Fibroblast of skin of left quadriceps (primary cell): ENCODE results near the gene ADCY3.

Experiments used
- DNase-seq, 2 experiments: peaks; one replicate each; pipeline ENCODE4 v3.0.0-alpha.2; 2013; ENCODE audit warnings: low read depth in 2 of 2

Gene ADCY3

DNA sequence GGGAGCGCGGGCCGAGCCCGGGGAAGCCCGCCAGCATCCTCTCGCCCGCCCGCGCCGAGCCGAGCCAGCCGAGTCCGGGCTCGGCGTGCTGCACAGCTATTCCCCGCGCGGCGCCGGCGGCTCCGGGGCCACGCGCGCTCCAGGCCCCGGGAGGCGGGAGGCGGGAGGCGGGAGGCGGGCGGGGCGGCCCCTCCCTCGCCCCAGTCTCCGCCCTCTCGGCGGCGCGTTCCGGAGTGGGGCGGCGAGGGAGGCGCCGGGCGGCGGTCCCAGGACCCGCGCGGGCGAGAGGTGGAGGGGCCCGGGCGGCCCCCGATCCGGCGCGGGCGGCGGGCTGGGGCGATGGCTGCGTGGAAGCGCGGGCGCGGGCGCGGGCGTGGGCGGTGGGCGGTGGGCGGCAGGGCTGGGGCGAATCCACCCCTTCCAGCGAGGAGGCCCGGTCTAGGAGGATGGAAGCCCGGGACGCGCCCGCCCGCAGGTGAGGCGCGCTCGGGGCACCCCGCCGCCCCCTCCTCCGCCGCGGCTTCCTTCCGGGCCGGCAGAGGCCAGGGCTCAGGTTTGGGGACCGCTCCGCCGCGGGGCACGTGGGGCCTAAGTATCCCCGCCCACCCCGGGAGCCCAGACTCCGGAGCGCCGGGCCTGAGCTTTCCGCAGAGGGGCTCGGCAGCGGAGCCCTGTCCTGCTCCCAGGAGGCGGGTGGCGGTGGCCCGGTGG lies at the start of gene ADCY3:
Gene ADCY3 (minus strand): TSS at position 140 of the 711 bp plus-strand sequence. CDS start 1,250 bp downstream, outside the sequence.
- DNase-seq = no peak

DNA sequence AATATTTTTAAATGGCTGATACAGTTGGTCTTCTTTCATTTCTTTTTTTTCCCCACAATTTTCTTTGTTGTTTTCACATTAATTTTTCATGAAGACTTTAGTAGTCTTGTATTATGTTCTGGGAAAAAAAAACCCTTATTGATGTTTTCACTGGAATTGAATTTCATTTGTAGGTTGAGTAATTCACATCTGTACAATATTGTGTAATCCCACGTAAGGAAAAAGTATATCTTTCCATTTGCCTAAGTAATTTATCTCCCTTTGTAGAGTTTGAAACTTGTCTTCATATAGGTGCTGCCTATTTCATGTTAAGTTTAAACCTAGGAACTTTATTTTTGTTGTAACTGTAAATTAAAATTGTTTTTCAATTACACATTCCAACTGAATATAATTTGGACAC lies 49.7 kb upstream of the ADCY3 start:
- no peak for DNase-seq

DNA sequence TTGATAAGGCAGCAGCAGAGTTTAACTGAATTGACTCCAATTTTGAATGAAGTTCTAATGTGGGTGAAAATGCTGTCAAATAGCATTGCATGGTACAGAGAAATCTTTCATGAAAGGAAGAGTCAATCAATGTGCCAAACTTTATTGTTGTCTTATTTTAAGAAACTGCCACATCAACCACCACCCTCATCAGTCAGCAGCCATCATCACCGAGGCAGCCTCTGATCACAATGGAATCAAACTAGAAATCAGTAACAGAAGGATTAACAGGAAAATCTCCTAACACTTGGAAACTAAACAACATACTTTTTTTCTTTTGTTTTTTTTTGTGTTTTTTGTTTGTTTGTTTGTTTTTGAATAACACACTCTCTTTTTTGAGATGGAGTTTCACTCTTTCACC lies 41.9 kb upstream of the ADCY3 start:
- DNase-seq = no peak

DNA sequence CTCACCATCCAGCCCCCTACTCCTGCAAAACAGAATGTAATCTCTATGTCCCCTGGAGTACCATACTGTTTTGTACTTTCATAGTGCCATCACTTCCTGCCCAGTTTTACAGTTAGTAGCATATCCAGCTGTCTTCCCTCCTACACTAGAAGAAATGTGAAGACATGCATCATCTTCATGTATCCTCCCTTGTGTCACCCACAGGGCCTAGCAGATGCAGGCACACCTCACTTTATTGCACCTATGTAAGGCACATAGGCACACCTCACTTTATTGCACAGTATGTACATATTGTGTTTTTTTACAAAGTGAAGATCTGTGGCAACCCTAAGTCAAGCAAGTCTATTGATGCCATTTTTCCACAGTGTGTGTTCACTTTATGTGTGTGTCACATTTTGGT lies 39.7 kb upstream of the ADCY3 start:
- DNase-seq = no peak

DNA sequence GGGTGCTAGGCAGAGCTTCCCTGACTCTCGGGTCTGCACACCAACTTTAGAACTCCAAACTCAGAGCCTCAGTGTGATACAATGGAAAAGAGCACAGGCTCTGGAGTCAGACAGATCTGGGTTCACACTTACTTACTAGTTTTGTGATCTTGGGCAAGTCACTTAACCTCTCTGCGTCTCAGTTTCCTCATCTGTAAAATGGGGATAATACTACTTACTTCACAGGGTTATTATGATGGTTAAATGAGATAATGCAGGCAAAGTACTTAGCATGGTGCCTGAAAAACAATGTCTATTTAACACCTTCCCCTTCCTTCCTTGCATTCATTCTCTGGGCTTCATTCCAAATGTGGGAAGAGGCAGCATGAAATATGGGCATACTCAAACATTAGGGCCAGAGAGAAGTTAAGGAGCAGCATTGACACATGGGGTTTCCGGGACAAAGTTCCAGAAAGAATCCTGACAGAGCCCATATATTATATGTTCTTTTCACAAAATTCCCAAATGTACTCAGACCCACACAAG lies 38.4 kb upstream of the ADCY3 start:
- DNase-seq = no peak

DNA sequence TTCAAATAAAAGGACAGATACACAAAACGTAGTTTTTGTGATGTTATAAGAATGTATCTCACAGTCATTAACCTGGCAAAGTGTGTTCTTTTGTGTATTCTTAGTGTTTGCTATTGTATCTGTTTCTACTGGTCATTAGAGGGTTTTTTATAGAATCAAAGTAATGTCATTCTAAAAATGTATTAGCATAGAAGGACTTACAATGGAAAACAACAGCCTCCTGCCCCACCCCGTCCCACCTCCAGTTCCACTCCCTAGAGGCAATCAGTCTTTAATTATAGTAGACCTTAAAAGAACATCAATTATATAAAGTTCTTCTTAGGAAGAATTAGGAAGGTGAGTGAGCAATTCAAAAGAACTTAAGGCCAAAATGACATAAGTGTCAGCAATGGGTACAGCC lies 37.9 kb upstream of the ADCY3 start:
- DNase-seq = no peak

DNA sequence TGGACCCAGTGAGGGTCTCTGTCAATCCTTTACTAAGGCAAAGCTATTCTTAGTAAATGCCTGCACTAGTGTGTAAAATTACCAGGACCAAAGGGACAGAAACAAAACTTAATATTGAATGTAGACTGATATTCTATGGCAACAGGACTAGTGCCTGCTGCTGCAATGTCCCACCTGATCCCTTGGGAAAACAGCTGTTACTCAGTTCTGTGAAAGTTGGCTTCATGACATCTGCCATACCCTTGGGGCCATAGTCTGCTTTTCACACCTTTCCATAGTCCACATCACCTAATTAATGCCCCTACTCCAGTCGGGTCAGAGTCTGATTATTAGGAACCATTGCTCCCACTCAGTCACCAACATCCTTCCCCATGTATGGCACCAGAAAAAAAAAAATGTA lies 37.2 kb upstream of the ADCY3 start:
- DNase-seq = no peak

DNA sequence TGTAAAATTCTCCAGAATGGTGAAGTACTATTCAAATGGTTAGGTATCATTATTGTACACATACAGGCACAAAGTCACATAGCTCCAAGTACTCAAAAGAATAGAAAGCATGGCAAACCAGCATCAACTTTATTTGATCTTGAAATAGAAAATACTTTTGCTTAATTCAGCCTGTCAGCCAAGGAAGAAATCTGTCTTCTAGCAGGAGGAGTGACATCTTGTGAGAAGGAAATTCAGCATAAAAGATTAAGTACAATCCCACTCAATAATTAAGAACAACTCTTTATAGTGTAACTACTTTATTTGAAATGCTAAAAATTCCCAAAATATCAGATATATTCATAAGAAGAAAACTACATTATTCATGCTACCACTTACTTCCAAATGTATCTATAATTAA lies 35.9 kb upstream of the ADCY3 start:
- no peak for DNase-seq

DNA sequence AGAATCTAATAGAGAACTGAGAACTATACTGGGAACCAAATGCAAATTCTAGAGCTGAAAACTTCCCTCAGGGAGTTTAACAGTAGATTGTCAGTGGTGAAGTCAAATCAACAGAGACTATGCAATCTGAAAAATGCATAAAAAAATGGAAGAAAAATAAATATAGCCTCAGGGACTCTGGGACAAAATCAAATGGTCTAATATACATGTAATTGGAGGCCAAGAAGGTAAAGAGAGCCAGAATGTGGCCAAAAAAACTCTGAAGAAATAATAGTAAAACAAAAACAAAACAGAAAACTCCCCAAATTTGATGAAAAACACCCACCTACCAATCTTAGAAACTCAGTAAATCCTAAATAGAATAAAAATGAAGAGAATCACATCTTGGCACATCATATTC lies 35.2 kb upstream of the ADCY3 start:
- no peak for DNase-seq

DNA sequence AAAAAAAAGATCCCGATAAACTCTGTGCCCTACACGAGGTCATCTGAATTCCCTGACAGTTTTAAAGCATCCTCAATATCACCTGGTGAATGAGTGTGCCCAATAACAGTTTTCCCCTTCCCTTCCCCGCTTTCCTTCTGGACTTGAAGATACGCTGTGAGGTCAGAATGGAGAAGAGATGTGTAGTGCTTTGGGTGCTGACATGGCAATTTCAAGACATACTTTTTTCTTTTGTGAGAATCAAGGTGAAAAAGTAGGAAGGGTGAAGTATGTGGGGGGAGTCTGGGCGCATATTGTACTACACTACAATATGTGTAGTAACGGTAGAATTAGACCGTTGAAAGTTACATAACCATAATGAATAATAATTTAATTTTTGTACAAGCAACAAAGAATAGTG lies 30.1 kb upstream of the ADCY3 start:
- DNase-seq = no peak

DNA sequence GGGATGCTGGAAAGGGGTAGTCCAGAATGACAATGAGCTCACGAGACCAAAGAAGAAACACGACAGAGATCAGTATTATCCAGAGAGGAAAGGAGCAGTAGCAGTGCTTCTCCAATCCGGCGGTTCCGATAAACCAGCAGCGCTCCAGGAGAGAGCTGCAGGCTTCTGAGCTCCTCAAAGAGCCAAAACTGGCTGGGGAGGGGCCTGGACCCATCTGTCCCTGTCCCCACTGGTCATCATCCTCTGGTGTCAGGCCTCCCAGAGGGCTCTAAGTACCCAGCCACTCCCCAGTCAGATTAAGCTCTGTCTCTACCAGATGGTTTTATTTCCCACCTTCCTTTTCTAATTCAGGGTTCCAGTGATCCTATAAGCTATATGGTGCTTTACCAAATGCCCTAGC lies 28.5 kb upstream of the ADCY3 start:
- no peak for DNase-seq

DNA sequence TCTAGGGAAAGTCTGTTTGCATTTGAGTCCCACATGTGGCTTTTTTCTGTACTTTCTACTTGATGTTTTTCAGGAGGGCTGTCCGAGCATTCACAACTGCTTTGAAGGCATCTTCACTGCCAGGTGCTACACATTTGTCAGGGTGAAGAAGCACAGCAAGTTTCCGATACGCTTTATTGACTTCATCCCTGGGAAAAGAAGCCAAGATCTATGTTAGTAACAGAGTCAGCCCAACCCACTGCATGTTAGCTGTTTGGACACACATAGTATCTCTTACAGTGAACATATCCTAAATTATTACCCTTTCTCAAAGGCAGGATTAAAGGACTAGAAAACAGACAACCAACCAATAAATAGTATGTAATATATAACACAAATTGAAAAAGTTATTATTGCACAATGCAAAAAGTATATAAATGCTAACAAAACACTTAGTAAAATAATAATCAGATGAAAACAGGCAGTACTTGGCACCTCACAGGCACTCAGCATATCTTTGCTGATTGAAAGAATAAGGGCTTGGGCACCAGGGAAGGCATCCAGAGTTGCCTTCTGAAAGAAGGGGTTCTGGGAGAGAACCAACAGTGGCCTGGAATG lies 27.6 kb upstream of the ADCY3 start:
- DNase-seq = no peak

DNA sequence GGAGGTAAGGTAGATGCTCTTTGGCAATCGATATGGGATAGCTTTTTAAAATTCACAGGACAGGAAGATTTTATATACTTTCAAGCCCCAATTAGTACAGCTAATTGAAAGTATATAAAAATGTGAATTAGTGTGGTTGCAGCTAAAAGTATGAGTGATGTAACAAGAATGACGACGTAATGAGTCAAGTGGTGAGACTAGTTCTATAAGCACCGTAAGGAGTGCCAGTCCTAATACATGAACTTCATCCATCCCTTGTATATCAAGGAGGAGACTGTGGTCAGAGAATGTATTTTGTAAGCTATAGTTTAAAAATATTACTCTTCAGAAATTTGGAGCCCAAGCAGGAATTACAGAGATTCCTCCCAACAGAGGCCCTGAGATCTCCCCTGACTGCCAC lies 25.9 kb upstream of the ADCY3 start:
- DNase-seq = no peak

DNA sequence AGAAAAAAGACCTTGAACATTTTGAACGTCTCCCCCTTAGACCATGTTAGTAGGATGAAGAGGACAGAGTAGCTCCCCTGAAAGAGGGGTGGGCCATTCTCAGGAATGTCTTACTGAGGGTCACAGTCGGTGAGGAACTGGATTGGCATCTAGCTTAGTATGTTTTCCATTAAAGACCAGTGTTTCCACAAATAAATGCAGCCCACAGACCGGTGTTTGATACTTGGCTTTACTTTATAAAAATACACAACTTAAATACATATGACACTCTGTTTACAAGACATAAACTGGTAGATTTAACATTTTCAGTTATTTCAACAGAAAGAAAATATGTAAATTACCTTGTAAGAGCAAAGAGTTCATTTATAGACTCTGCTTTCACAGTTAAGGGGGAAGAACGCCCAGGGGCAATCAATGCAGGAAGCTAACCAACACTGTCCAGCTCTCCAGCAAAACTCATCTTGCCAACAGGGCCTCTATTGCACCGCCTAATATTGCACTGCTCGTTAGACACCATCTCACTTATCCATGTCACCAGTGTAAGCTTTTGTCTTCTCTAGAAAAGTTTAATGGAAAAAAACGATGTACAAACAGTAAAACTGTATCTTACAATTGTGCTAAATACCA lies 23.5 kb upstream of the ADCY3 start:
- no peak for DNase-seq

DNA sequence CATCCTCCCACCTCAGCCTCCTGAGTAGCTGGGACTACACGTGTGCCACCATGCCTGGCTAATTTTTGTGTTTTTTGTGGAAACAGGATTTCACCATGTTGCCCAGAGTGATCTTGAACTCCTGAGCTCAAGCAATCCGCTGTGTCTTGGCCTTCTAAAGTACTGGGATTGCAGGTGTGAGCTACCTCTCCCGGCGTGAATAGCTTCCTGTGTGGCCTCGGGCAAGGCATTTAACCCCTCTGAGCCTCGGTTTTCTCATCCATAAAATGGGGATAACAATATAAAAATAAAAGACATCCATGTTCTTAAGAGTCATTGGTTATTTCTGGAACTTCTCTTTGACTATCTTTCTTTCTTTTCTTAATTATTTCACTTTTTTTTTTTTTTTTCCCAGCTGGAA lies 19.3 kb upstream of the ADCY3 start:
- DNase-seq = no peak

DNA sequence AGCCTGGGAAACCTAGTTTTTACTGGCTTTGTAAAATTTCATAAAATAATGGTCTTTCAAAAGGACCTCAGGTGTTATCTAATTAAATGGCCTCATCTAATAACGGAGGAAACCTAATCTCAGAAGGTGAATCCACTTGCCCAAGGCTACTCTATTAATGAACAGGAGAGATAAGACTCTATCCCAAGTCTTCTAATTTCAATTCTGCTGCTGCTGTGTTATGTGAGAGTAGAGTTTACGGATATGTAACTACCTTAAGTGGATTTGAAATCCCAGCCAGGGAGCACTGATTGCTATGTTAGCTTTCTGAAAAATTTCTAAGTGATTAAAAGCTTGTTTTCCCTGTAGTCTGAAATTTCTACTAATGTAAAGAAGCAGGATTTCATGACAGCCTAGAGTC lies 17.2 kb upstream of the ADCY3 start:
- no peak for DNase-seq

DNA sequence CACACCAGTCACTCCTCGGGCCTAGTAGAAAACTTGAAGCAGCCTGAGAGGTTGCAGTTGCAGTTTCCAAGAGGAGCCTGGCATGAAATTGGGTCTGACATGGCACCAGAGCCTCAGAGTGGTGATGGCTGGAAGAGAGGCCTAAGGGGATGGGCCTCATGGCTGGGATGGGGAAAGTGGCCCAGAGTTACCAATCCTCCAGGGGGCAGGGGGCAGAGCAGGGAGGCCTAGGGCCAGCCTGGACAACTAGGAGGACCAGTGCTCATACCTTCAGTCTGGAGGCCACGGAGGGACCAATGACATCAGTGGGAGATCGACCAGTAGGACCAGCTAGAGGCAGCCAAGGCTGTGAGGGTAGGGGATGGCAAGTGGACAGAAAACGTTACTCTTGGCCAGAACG lies 15.1 kb upstream of the ADCY3 start:
- no peak for DNase-seq

DNA sequence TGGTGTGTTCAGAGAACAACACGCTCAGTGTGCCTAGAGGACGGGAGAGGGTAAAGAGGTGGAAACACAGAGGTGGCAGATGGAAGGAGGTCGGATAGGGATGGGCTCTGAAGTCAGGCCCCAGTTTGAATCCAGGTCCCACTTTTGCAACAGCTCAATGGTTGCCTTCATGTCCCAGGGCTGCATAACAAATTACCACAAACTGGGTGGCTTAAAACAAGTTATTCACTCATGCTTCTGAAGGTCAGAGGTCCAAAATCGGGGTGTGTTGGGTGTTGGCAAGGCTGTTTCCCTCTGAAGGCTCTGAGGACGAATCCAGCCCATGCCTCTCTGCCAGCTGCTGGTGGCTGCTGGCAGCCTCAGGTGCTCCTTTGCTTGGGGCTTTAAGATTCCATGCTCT lies 12.7 kb upstream of the ADCY3 start:
- DNase-seq = no peak

DNA sequence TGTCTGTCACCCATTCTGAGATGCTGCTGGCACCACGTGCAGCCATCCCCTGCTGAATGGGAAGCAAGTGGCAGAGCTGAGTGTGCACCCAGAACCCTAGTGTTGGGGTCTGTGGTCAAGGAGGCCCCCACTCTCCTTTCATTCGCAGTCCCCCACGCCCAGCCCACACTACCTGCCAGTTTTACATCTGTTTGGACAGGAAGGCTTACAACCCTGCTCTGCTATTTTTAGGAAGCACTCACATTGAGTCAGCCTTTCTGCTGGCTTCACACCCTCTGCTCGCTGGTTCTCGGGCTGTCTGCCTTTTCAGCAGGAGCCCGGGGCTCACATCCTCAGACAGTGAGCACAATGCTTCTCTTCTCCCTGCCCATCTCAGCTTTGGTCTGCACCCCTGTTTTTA lies 10.7 kb upstream of the ADCY3 start:
- no peak for DNase-seq

DNA sequence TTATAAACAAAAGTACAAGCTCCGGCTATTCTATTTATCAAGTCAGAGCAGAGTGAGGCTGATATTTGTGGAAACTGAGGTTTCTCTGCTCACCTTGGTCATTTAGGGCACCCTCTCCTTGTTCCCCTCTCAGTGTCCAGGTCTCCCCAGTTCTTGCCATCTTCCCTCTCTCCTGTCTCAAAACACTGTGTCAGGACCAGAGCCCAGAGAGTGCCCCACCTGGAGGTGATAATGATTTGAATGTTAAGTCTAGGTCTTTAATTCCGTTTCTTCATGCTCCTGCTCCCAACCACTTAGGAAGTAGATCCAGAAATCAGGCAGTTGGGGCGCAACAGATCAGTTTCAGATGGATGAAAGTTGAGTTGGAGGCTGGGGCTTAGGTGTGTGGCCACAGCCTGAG lies 9.2 kb upstream of the ADCY3 start:
- no peak for DNase-seq

DNA sequence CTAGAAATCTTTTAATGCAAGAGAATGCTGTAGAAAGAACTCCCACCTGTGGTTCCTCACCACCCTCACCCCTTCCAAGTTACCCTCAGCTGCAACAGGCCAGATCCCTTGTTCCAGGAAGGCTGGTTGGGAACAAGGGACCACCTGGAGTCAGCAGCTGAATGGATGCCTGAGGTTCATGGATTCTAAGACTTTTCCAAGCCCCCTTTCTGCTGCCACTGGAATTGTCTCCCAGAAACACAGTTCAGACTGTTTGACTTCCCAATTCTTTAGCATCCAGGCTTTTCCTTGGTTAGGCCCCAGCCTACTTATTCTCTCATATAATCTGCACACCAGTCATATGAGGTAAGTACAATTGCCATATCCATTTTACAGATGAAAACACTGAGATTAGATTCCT lies 8.0 kb upstream of the ADCY3 start:
- DNase-seq = no peak

DNA sequence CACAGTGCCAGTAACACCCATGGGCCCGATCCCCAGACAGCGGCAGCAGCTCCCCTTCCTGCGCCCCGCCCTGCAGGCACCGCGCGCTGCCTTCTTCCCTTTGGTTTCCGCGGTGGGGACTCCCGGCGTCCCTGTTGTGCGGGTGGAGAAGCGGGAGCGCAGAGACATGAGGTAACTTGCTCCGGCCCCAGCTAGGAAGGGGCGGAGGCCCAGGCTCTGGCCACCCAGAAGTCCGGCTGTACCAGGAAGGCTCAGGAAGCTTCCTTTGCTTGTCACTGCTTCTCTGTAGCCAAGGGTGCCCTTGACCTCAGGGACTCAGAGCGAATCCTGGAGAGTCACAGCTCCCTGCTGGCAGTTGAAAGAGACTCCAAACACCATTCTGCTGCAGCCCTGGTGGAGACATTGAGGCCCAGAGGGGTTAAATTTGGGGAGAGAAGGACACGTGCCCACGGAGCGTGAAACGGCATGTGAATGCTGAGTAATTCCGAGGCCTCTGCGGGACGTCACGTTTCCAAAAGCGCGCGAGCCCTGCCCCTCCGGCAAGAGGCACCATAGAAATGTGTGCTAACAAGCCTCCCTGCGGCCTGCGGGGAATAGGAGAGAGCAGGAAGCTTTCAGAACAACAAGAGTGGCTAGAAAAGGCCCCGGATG lies 6.7 kb upstream of the ADCY3 start:
- DNase-seq = no peak

DNA sequence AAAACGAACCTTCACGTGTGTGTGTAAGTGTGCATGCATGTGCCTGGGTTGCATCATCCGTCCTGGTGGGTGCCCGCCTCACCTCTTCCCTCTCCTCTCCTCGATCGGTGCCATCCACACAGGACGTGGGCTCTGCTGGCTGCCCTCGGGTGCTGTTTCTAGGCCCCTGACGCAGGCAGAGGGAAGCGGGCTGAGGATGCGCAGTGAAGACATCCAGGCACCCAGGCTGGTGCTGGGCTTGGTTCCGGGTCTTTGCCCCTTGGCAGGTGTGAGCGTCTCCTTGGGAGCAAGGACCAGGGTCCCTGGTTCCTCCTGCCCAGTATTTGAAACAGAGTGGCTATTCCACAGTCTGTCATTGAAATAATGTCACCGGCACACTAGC lies 6.2 kb upstream of the ADCY3 start:
- DNase-seq = no peak
